GM21825 (cell line): ENCODE measurements around the gene RPL23.

Source experiments
- ATAC-seq: cut with Tn5 transposase; IDR thresholded peaks from one replicate; pipeline ENCODE4 v1.9.1; 2021; ENCODE audit warnings: mild to moderate bottlenecking, moderate library complexity; ENCODE audit not compliant: unreplicated experiment

Gene RPL23

GRCh38 chr17:38800237-38800760, 53.2 kb downstream of the RPL23 start:
- no peak for ATAC-seq

GRCh38 chr17:38799501-38800236, 53.9 kb downstream of the RPL23 start, which contains the start of gene PIP4K2B:
TSS of gene PIP4K2B (minus strand) at chr17:38799556. CDS start at chr17:38799424, 132 bp downstream.
- ATAC-seq, result peak; percentile 77

- peak; percentile 19 for ATAC-seq
Measured at GRCh38 chr17:38798614-38799500, 54.7 kb downstream of the RPL23 start.
